ENCODE results near the gene AMPH. TPM values are rescaled to one million over a fixed set of nuclear protein-coding genes. Genes with fewer than 3 reads are reported as not detected.
A peak's percentile ranks its signal among the peaks of the same experiment; 100 is the strongest.

Gene AMPH
- total and polyA plus RNA-seq, 2 of the 4 experiments (the other 2 are of a cell fraction): 3.9 to 4.8 TPM

DNA sequence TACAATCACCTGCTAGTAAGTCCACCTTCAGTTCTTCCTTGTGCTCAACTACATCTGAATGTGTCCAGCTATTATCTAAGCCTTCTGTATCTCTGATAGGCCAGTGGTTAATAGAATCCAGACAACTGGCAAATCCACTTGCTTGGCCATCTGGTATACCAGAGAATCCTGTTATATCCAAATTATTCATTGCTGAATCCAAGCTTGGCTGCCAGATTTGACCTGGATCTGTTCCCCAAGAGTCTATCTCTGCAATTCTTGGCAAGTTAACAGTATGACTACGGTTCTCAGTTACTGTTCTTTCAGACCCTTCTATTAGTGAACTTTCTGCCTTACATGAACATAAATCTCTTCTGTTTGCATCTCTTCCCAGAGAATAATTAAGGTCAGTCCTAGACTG, 203.1 kb downstream of the AMPH start:
- Histone ChIP-seq H3K27ac (ENCODE audit: insufficient read depth, low read length) (no peak overlapping the region), H3K23ac (ENCODE audit: low read depth, low read length) (no peak overlapping the region), H3K9ac (ENCODE audit: low read depth, low read length) (no peak overlapping the region), H3K4me2 (ENCODE audit: low read depth, low read length) (no peak overlapping the region), H2BK120ac (ENCODE audit: low read depth, low read length) (no peak overlapping the region), H3K14ac (replicated peaks; ENCODE audit: low read depth, low read length) (no peak overlapping the region), H2AK9ac (replicated peaks; ENCODE audit: low read depth, low read length, poor library complexity) (no peak overlapping the region), H3K27me3 (ENCODE audit: control insufficient read depth, insufficient read depth, low read length) (no peaks in the 10 kb centered on the region), H3K18ac (ENCODE audit: low read depth, low read length) (no peak overlapping the region), H3K4ac (ENCODE audit: low read depth, low read length) (no peak overlapping the region), H4K91ac (ENCODE audit: insufficient read depth, low read depth, low read length) (no peak overlapping the region), H3K4me1 (ENCODE audit: control insufficient read depth, insufficient read depth, low read length) (no peaks in the 10 kb centered on the region), H4K20me1 (ENCODE audit: insufficient read depth, low read length) (no peaks in the 10 kb centered on the region), H3K4me3 (ENCODE audit: insufficient read depth, low read depth, low read length) (no peak overlapping the region), H2AFZ (replicated peaks; ENCODE audit: low read length, poor library complexity) (no peak overlapping the region), H4K5ac (ENCODE audit: low read depth, low read length) (no peak overlapping the region), H4K8ac (ENCODE audit: low read depth in 2 of 2, low read length in 2 of 2) (no peak overlapping the region), H2BK15ac (ENCODE audit: low read depth, low read length) (no peak overlapping the region), H2AK5ac (ENCODE audit: low read depth, low read length) (no peak overlapping the region), H3K79me1 (ENCODE audit: low read depth in 1 of 2, low read length in 2 of 2) (no peaks in the 10 kb centered on the region), H2BK5ac (ENCODE audit: low read depth, low read length, poor library complexity, severe bottlenecking) (no peak overlapping the region), H3K9me1 (ENCODE audit: insufficient read depth, low read length) (no peaks in the 10 kb centered on the region), H3K56ac (ENCODE audit: extremely low read depth, insufficient read depth, low read length) (no peak overlapping the region), H2BK20ac (ENCODE audit: low read depth, low read length) (no peak overlapping the region), H3K36me3 (ENCODE audit: control insufficient read depth, insufficient read depth, low read length) (no peaks in the 10 kb centered on the region), H3K9me3 (ENCODE audit: control insufficient read depth, insufficient read depth, low read length) (no peaks in the 10 kb centered on the region)
- no peak for TF ChIP-seq MXI1 (IDR thresholded peaks at IDR 0.05; ENCODE audit: borderline replicate concordance, low read depth, low read length)
- no peak for TF ChIP-seq FOS (IDR thresholded peaks at IDR 0.05; ENCODE audit: low read depth, low read length)
- no peak for TF ChIP-seq POLR2A (IDR thresholded peaks at IDR 0.05; ENCODE audit: low read depth, low read length)
- no peak for TF ChIP-seq CTCF (conservative IDR thresholded peaks at IDR 0.05; ENCODE audit: low read depth, low read length)
- TF ChIP-seq USF2 (IDR thresholded peaks at IDR 0.05; ENCODE audit: low read depth, low read length): no peak
- no peak for TF ChIP-seq CHD1 (IDR thresholded peaks at IDR 0.05; ENCODE audit: low read depth, low read length)
- TF ChIP-seq RAD21 (IDR thresholded peaks at IDR 0.05; ENCODE audit: low read length): no peak
- dilution Hi-C loops (cut with HindIII; ENCODE audit: low sequenced_read_pairs, unreplicated experiment): no loop called here
- in situ Hi-C loops (cut with MboI; ENCODE audit: low sequenced_read_pairs): no loop called here
- intact Hi-C loops (cut with micrococcal nuclease): no loop called here
- ChIA-PET POLR2A (ENCODE audit: unreplicated experiment) (no interaction called here), CTCF (no interaction called here)
- peak; percentile 31 for DNase-seq
- no CpG with 5 or more reads among the region's 1 CpG for WGBS, 2 experiments (ENCODE audit: extremely low coverage in 2 of 2, insufficient read length in 1 of 2)
- ATAC-seq (ENCODE audit: low read depth): no peak
- no TSS peak for BruUV-seq (replicated peaks)
